Measurements from ENCODE around the gene NRXN3. TPM values are rescaled to one million over a fixed set of nuclear protein-coding genes. Genes with fewer than 3 reads are reported as not detected.

The NRXN3 gene
- total RNA-seq, 1 experiment from 2014 or later, result not detected

DNA sequence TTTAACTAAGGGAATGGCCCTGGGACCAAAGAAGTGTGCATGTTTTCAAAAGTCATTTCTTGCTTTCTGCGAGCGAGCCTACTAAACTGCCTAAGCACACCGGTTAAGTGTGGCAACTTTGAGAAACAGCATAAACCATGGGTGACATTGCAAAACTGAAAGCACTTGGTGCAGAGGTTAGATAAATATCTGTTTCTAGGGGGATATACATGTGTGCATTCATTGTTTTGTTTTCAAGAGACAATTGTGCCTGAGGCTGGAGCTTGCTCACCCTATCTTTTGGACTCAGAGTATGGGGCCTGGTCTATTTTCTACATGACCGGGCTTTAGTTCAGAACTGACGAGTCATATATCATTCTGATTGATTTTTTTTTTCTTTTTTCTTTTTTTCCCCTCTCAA, 923.4 kb downstream of the NRXN3 start:
- intact Hi-C loops (cut with micrococcal nuclease; ENCODE audit: unreplicated experiment), result no loop called here
- H3K36me3 Mint-ChIP-seq (ENCODE audit: insufficient read depth, unreplicated experiment), result no peaks in the 10 kb centered on the region
- no peaks in the 10 kb centered on the region for H3K4me1 Mint-ChIP-seq (ENCODE audit: low read depth, unreplicated experiment)
- BruUV-seq (replicated peaks), result no TSS peak
- DNase-seq, result no peak
- no peak overlapping the region for H3K27ac Mint-ChIP-seq (ENCODE audit: unreplicated experiment)
- peaks cover 8% of the 10 kb centered on the region for H3K9me3 Mint-ChIP-seq (ENCODE audit: low read depth, unreplicated experiment)
- TF ChIP-seq, protein P1, sequence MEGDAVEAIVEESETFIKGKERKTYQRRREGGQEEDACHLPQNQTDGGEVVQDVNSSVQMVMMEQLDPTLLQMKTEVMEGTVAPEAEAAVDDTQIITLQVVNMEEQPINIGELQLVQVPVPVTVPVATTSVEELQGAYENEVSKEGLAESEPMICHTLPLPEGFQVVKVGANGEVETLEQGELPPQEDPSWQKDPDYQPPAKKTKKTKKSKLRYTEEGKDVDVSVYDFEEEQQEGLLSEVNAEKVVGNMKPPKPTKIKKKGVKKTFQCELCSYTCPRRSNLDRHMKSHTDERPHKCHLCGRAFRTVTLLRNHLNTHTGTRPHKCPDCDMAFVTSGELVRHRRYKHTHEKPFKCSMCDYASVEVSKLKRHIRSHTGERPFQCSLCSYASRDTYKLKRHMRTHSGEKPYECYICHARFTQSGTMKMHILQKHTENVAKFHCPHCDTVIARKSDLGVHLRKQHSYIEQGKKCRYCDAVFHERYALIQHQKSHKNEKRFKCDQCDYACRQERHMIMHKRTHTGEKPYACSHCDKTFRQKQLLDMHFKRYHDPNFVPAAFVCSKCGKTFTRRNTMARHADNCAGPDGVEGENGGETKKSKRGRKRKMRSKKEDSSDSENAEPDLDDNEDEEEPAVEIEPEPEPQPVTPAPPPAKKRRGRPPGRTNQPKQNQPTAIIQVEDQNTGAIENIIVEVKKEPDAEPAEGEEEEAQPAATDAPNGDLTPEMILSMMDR (IDR thresholded peaks at IDR 0.05; ENCODE audit: unreplicated experiment), result no peak
- CTCF ChIA-PET, result no interaction called here
- H3K27me3 Mint-ChIP-seq (ENCODE audit: unreplicated experiment), result no peaks in the 10 kb centered on the region
- H3K4me3 Mint-ChIP-seq (ENCODE audit: low read depth, unreplicated experiment), result no peak overlapping the region

DNA sequence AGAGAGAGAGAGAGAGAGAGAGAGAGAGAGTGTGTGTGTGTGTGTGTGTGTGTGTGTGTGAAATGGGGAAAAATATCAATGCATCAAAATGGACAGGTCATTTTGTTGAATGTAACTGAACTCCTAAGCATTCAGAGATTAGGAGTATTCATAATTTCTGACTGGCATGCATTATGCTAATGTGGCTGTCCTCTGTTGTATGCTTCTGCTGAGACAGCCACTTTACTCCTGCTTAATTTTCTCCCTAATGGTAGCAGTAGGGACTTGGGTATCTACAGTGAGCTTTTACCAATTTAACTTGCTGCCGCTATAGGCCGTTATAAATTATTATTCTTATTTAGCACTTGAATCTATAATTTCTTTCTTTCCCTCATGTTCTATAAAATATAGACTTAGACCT, 924.8 kb downstream of the NRXN3 start:
- intact Hi-C loops (cut with micrococcal nuclease; ENCODE audit: unreplicated experiment), result no loop called here
- H3K4me3 Mint-ChIP-seq (ENCODE audit: low read depth, unreplicated experiment), result no peak overlapping the region
- peaks cover 8% of the 10 kb centered on the region for H3K9me3 Mint-ChIP-seq (ENCODE audit: low read depth, unreplicated experiment)
- no peaks in the 10 kb centered on the region for H3K27me3 Mint-ChIP-seq (ENCODE audit: unreplicated experiment)
- TF ChIP-seq, protein P1 (IDR thresholded peaks at IDR 0.05; ENCODE audit: unreplicated experiment), result no peak
- DNase-seq, result no peak
- CTCF ChIA-PET, result no interaction called here
- no TSS peak for BruUV-seq (replicated peaks)
- H3K4me1 Mint-ChIP-seq (ENCODE audit: low read depth, unreplicated experiment), result no peaks in the 10 kb centered on the region
- H3K27ac Mint-ChIP-seq (ENCODE audit: unreplicated experiment), result no peak overlapping the region
- no peaks in the 10 kb centered on the region for H3K36me3 Mint-ChIP-seq (ENCODE audit: insufficient read depth, unreplicated experiment)

DNA sequence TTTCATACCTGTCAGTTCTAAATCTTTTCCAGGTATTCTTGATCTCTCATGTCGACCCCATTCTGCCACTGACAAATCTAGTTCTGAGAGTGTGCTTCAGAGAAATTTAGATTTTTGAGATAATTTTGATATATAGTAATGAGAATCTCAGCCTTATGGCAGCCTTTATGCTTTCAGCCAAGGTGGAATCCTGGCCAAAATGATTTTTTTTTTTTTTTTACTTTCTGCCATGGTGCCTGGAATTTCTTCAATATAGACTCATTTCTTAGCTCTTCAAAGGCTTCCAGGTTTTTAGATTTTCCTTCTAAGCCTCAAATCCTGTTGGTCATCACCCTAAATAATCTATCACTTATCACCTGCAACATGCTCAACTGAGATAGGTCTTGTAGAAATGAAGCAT, 926.6 kb downstream of the NRXN3 start:
- H3K4me1 Mint-ChIP-seq (ENCODE audit: low read depth, unreplicated experiment), result no peaks in the 10 kb centered on the region
- no TSS peak for BruUV-seq (replicated peaks)
- intact Hi-C loops (cut with micrococcal nuclease; ENCODE audit: unreplicated experiment), result no loop called here
- TF ChIP-seq, protein P1 (IDR thresholded peaks at IDR 0.05; ENCODE audit: unreplicated experiment), result no peak
- no peaks in the 10 kb centered on the region for H3K27me3 Mint-ChIP-seq (ENCODE audit: unreplicated experiment)
- CTCF ChIA-PET, result no interaction called here
- H3K4me3 Mint-ChIP-seq (ENCODE audit: low read depth, unreplicated experiment), result no peak overlapping the region
- H3K36me3 Mint-ChIP-seq (ENCODE audit: insufficient read depth, unreplicated experiment), result no peaks in the 10 kb centered on the region
- no peak overlapping the region for H3K27ac Mint-ChIP-seq (ENCODE audit: unreplicated experiment)
- peaks cover 8% of the 10 kb centered on the region for H3K9me3 Mint-ChIP-seq (ENCODE audit: low read depth, unreplicated experiment)
- no peak for DNase-seq

DNA sequence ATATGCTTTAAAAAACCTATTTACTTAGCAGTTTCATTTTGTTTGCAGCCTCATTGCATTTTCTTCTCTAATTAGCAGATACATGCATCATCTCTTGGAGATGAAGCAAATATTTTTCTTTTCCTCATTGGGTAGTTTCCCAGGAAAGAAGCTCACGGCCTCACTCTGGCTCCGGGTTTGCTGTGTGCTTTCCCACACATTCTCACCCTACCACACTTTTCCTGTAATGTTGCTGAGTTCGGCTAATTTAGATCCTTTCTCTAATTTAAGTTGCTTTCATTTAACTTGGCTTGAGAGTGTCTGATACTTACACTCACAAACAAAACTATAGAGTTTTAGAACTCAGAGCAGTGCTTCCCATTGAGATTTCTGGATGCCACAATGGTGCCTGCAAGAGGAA, 928.2 kb downstream of the NRXN3 start:
- no peaks in the 10 kb centered on the region for H3K36me3 Mint-ChIP-seq (ENCODE audit: insufficient read depth, unreplicated experiment)
- H3K9me3 Mint-ChIP-seq (ENCODE audit: low read depth, unreplicated experiment), result peaks cover 7% of the 10 kb centered on the region
- BruUV-seq (replicated peaks), result no TSS peak
- no peak overlapping the region for H3K27ac Mint-ChIP-seq (ENCODE audit: unreplicated experiment)
- no peaks in the 10 kb centered on the region for H3K4me1 Mint-ChIP-seq (ENCODE audit: low read depth, unreplicated experiment)
- no peak overlapping the region for H3K4me3 Mint-ChIP-seq (ENCODE audit: low read depth, unreplicated experiment)
- no peaks in the 10 kb centered on the region for H3K27me3 Mint-ChIP-seq (ENCODE audit: unreplicated experiment)
- no peak for DNase-seq
- TF ChIP-seq, protein P1 (IDR thresholded peaks at IDR 0.05; ENCODE audit: unreplicated experiment), result no peak
- CTCF ChIA-PET, result no interaction called here
- intact Hi-C loops (cut with micrococcal nuclease; ENCODE audit: unreplicated experiment), result no loop called here

DNA sequence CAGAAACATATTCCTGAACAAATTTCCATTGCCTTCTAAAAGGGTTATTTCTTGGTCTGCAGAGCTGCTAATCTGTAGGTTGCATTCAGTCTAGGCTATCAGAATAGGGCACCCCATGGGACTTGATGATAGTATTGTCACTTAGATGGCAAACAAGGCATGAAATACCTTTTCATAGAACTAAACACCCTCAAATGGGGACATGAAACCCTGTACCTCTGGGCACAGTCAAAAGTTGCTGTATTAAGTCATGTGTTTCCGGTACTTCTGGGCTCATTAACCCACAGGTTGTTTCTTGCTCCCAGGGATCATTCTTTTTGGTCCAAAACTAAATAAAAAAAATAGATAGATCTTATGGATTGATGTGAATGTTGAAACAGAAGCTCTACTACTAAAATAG, 930.4 kb downstream of the NRXN3 start:
- BruUV-seq (replicated peaks), result no TSS peak
- peaks cover 4% of the 10 kb centered on the region for H3K9me3 Mint-ChIP-seq (ENCODE audit: low read depth, unreplicated experiment)
- intact Hi-C loops (cut with micrococcal nuclease; ENCODE audit: unreplicated experiment), result no loop called here
- no peak overlapping the region for H3K27ac Mint-ChIP-seq (ENCODE audit: unreplicated experiment)
- CTCF ChIA-PET, result no interaction called here
- TF ChIP-seq, protein P1 (IDR thresholded peaks at IDR 0.05; ENCODE audit: unreplicated experiment), result no peak
- no peaks in the 10 kb centered on the region for H3K27me3 Mint-ChIP-seq (ENCODE audit: unreplicated experiment)
- no peaks in the 10 kb centered on the region for H3K4me1 Mint-ChIP-seq (ENCODE audit: low read depth, unreplicated experiment)
- no peaks in the 10 kb centered on the region for H3K36me3 Mint-ChIP-seq (ENCODE audit: insufficient read depth, unreplicated experiment)
- no peak overlapping the region for H3K4me3 Mint-ChIP-seq (ENCODE audit: low read depth, unreplicated experiment)
- DNase-seq, result no peak
